LNCAP (cell line): ENCODE measurements around the gene LIF.

Experiments
- TF ChIP-seq, protein P1 (sequence below): fragments of 450-650 bp; IDR thresholded peaks from 2 replicates; pipeline ENCODE4 v1.5.1; 2017; ENCODE audit warnings: mild to moderate bottlenecking

LIF gene

DNA sequence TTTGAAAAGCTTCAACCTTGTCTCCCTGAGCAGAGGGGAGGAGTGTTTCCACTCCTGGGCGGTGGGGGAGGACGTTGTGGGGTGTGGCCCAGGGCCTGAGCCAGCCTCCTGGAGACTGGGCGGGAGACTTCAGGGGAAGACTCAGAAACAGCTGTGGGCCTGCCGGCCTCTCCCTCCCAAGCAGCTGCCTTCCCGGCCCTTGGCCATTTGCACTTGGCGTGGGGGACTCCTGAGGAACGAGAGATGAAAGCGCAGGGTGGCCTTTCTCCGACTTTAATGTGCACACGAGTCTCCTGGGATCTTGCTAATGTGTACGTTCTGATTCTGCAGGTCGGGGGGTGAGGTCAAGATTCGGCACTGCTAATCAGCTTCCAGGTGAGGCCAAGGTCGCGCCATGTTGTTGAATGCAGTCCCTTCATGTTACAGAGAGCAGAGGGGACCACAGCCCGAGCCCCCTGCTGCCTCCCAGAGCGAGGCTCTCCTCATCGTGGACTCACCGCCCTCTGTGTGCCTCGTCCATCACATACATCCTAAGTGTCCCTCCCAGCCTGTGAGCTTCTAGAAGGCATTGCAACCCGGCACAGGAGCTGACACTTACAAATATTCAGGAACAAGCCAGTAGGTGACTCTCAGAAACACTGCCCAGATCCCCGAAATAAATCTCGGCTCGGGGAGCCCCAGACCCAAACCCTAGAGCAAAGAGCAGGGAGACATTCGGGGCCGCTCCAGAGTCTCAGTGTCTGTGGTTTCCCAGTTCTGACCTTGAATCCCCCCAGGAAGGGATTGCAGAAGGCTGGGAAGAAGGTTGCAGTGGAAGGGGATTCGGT lies 7.7 kb downstream of the LIF start:
- TF ChIP-seq, protein P1, sequence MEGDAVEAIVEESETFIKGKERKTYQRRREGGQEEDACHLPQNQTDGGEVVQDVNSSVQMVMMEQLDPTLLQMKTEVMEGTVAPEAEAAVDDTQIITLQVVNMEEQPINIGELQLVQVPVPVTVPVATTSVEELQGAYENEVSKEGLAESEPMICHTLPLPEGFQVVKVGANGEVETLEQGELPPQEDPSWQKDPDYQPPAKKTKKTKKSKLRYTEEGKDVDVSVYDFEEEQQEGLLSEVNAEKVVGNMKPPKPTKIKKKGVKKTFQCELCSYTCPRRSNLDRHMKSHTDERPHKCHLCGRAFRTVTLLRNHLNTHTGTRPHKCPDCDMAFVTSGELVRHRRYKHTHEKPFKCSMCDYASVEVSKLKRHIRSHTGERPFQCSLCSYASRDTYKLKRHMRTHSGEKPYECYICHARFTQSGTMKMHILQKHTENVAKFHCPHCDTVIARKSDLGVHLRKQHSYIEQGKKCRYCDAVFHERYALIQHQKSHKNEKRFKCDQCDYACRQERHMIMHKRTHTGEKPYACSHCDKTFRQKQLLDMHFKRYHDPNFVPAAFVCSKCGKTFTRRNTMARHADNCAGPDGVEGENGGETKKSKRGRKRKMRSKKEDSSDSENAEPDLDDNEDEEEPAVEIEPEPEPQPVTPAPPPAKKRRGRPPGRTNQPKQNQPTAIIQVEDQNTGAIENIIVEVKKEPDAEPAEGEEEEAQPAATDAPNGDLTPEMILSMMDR, result no peak

DNA sequence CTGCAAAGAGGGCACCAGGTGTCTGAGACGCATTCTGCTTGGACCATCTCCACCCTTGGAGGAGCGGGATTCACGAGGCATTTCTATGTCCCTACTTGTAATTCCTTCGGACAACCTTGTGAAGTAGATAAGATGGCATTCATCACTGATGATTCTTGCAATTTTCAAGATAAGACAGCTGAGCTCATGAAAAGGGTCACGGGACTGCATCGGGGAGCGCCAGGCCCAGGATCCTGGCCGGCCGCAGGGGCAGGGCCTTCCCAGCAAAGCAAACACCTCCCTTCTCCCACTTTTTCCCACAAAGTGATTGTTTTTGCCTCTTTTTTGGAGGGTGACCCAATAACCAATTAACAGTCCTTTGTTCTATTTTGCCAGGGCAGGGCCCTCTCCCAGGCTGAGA lies 8.4 kb downstream of the LIF start:
- TF ChIP-seq, protein P1, result no peak

DNA sequence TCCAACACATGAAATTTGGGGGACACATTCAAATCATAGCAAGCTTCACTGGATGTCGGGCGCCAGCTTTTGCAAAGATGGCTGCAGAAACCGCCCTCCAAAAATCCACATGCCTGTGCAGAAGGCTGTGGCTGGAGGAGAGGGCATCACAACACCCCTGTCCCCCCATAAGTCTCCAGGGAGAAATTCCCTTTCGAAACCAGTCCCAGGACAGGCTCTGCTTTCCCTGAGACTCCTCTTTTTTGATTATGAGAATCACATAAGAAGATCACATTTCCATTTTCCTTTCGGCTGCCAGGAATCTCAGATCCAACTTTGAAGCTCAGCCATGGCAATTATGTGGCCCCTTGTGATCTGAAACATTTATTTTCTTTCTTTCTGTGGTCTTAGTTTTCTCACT lies 9.7 kb downstream of the LIF start:
- TF ChIP-seq, protein P1, result no peak

- TF ChIP-seq, protein P1, result no peak
These were observed 10.8 kb downstream of the LIF start for GRCh38 chr22:30235687-30236170.

DNA sequence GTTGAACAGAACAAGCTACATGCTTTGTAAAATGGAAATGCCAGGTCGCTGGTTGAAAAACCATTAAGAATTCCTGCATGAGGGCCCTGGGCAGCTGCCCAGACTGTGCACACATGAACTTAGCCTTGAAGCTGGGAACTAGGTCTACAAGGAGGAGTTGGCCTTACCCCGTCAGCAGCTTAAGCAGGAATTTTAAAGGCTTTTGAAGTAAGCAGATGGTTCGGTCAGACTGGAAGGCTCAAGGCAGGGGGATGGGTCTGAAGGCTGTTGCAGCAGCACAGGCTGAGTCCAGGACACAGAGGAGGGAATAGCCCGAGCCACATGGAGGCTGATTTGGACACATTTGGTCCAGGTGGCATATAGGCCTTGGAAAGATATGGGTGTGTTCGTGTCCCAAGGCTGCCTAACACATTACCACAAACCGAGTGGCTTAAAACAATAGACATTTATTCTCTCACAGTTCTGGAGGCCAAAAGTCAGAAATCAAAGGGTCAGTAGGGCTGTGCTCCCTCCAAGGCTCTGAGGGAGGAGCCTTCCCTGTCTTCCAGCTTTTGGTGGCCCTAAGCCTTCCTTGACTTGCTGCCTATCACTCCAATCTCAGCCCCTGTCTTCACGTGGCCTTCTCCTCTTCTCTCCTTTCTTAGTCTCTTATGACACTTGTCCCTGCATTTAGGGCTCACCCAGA lies 11.6 kb downstream of the LIF start:
- TF ChIP-seq, protein P1, result no peak

DNA sequence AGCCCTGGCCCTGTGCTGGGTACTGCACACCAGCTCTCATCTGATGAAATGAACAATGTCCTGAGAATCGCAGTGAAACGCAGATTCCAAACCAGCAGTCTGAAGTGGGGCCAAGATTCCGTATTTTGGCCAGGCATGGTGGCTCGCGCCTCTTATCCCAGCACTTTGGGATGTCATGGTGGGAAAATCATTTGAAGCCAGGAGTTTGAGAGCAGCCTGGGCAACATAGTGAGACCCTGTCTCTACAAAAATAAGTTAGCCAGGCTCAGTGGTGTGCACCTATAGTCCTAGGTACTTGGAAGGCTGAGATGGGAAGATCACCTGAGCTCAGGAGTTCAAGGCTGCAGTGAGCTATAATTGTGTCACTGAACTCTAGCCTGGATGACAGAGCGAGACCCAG lies 13.0 kb downstream of the LIF start:
- TF ChIP-seq, protein P1, result no peak

GRCh38 chr22:30232716-30233218 lies 13.8 kb downstream of the LIF start:
- TF ChIP-seq, protein P1, result no peak
